Measurements from ENCODE around the gene SLC26A11. TPM values are rescaled to one million over a fixed set of nuclear protein-coding genes. Genes with fewer than 3 reads are reported as not detected.
A peak's percentile ranks its signal among the peaks of the same experiment; 100 is the strongest.

SLC26A11 gene
- total and polyA plus RNA-seq, 2 donors from 2014 or later: 11.3 to 24.5 TPM

- Histone ChIP-seq H3K36me3 (ENCODE audit: control insufficient read depth in 2 of 3, insufficient read depth in 3 of 3, low read length in 3 of 3) (peaks cover 0 to 27% (median 14%) of the 10 kb centered on the region in 3 donors), H3K9ac (ENCODE audit: low read length in 3 of 3) (no peak overlapping the region), H3K27me3 (ENCODE audit: control insufficient read depth, insufficient read depth, low read length) (no peaks in the 10 kb centered on the region), H3K4me1 (ENCODE audit: control insufficient read depth in 2 of 3, insufficient read depth in 2 of 3, low read depth in 1 of 3, low read length in 3 of 3) (no peaks in the 10 kb centered on the region), H3K9me3 (ENCODE audit: control insufficient read depth in 2 of 3, insufficient read depth in 1 of 3, low read length in 3 of 3) (no peaks in the 10 kb centered on the region), H3K4me3 (ENCODE audit: low read length in 3 of 3) (no peak overlapping the region), H3K27ac (ENCODE audit: low read depth in 2 of 2, low read length in 2 of 2) (no peak overlapping the region)
- no peak for TF ChIP-seq CTCF (IDR thresholded peaks at IDR 0.05; ENCODE audit: borderline replicate concordance, extremely low read depth, insufficient read depth)
- intact Hi-C loops (cut with DNase I): no loop called here
- no peak for DNase-seq
- FAIRE-seq: no peak
These were observed 27.3 kb downstream of the SLC26A11 start for GRCh38 chr17:80247561-80247960.

GRCh38 chr17:80248001-80248893 lies 28.0 kb downstream of the SLC26A11 start:
- peaks cover 0 to 3% (median 1%) of the 10 kb centered on the region in 3 donors for H3K4me1 ChIP-seq (ENCODE audit: control insufficient read depth in 2 of 3, insufficient read depth in 2 of 3, low read depth in 1 of 3, low read length in 3 of 3)
- H3K9ac ChIP-seq (ENCODE audit: low read length in 3 of 3): no peak overlapping the region
- no peaks in the 10 kb centered on the region for H3K27me3 ChIP-seq (ENCODE audit: control insufficient read depth, insufficient read depth, low read length)
- no peak for TF ChIP-seq CTCF (IDR thresholded peaks at IDR 0.05; ENCODE audit: borderline replicate concordance, extremely low read depth, insufficient read depth)
- intact Hi-C loops (cut with DNase I): no loop called here
- no peak overlapping the region for H3K27ac ChIP-seq (ENCODE audit: low read depth in 2 of 2, low read length in 2 of 2)
- H3K36me3 ChIP-seq (ENCODE audit: control insufficient read depth in 2 of 3, insufficient read depth in 3 of 3, low read length in 3 of 3): peaks cover 0 to 27% (median 14%) of the 10 kb centered on the region in 3 donors
- H3K4me3 ChIP-seq (ENCODE audit: low read length in 3 of 3): no peak overlapping the region
- DNase-seq (peak in 1 of 5 donors; percentile 52), FAIRE-seq (no peak)
- no peaks in the 10 kb centered on the region for H3K9me3 ChIP-seq (ENCODE audit: control insufficient read depth in 2 of 3, insufficient read depth in 1 of 3, low read length in 3 of 3)

GRCh38 chr17:80248894-80249710 lies 28.9 kb downstream of the SLC26A11 start:
- FAIRE-seq: no peak
- H3K9ac ChIP-seq (ENCODE audit: low read length in 3 of 3): no peak overlapping the region
- no peak overlapping the region for H3K27ac ChIP-seq (ENCODE audit: low read depth in 2 of 2, low read length in 2 of 2)
- no peak for TF ChIP-seq CTCF (IDR thresholded peaks at IDR 0.05; ENCODE audit: borderline replicate concordance, extremely low read depth, insufficient read depth)
- H3K9me3 ChIP-seq (ENCODE audit: control insufficient read depth in 2 of 3, insufficient read depth in 1 of 3, low read length in 3 of 3): no peaks in the 10 kb centered on the region
- no peaks in the 10 kb centered on the region for H3K27me3 ChIP-seq (ENCODE audit: control insufficient read depth, insufficient read depth, low read length)
- peaks cover 0 to 8% (median 7%) of the 10 kb centered on the region in 3 donors for H3K4me1 ChIP-seq (ENCODE audit: control insufficient read depth in 2 of 3, insufficient read depth in 2 of 3, low read depth in 1 of 3, low read length in 3 of 3)
- DNase-seq: no peak
- H3K36me3 ChIP-seq (ENCODE audit: control insufficient read depth in 2 of 3, insufficient read depth in 3 of 3, low read length in 3 of 3): peaks cover 0 to 23% (median 14%) of the 10 kb centered on the region in 3 donors
- intact Hi-C loops (cut with DNase I): no loop called here
- H3K4me3 ChIP-seq (ENCODE audit: low read length in 3 of 3): no peak overlapping the region

Data from kidney (tissue), 14 donors.